WTC11 (cell line): ENCODE measurements around the gene SDF4. TPM values are rescaled to one million over a fixed set of nuclear protein-coding genes. Genes with fewer than 3 reads are reported as not detected.

ENCODE experiments used
- ATAC-seq: fragments of 200-7000 bp; cut with Tn5 transposase; 2 replicates; pipeline ENCODE4 v1.10.0; 2021; ENCODE audit warnings: mild to moderate bottlenecking, moderate library complexity
- CTCF ChIA-PET: fragments of 300-600 bp; sonication (Branson Sonifier 250); formaldehyde crosslinking; loops from one replicate; lab custom pipeline; 2021; ENCODE audit warnings: antibody characterized with exemption; lab: Charles Lee
- POLR2A ChIA-PET: fragments of 350-600 bp; sonication (Branson Sonifier 250); formaldehyde crosslinking; loops from one replicate; lab custom pipeline; 2021; ENCODE audit warnings: antibody characterized with exemption; lab: Charles Lee
- DNase-seq: peaks from one replicate; pipeline ENCODE4 v3.0.0; 2021; ENCODE audit warnings: low spot score
- H3K27ac Mint-ChIP-seq: 2 replicates; pipeline ENCODE4 v1.8.0; 2021; ENCODE audit warnings: mixed read lengths
- H3K27me3 Mint-ChIP-seq: 2 replicates; pipeline ENCODE4 v1.8.0; 2021; ENCODE audit warnings: low read depth, mild to moderate bottlenecking, moderate library complexity, mixed read lengths
- H3K36me3 Mint-ChIP-seq: 2 replicates; pipeline ENCODE4 v1.8.0; 2021; ENCODE audit warnings: mixed read lengths
- H3K4me1 Mint-ChIP-seq: 2 replicates; pipeline ENCODE4 v1.8.0; 2022; ENCODE audit warnings: mixed read lengths
- H3K4me3 Mint-ChIP-seq: 2 replicates; pipeline ENCODE4 v1.8.0; 2021; ENCODE audit warnings: mild to moderate bottlenecking, moderate library complexity, mixed read lengths
- H3K9me3 Mint-ChIP-seq: 2 replicates; pipeline ENCODE4 v1.8.0; 2021; ENCODE audit warnings: mixed read lengths
- ARID4B ChIP-seq: sonication (generic); formaldehyde crosslinking; IDR thresholded peaks from 2 replicates; pipeline ENCODE4 v1.8.0; 2023; ENCODE audit warnings: missing genetic modification reagents, mild to moderate bottlenecking, borderline replicate concordance
- CTCF ChIP-seq: fragments of 200-600 bp; IDR thresholded peaks from 2 replicates; pipeline ENCODE4 v1.8.0; 2022; ENCODE audit warnings: antibody characterized with exemption
- E2F1 ChIP-seq: sonication (generic); formaldehyde crosslinking; IDR thresholded peaks from 2 replicates; pipeline ENCODE4 v1.8.0; 2022; ENCODE audit warnings: mild to moderate bottlenecking, missing genetic modification reagents
- ETV6 ChIP-seq: sonication (generic); formaldehyde crosslinking; IDR thresholded peaks from 2 replicates; pipeline ENCODE4 v1.8.1; 2022; ENCODE audit warnings: mild to moderate bottlenecking, missing genetic modification reagents
- FOXK1 ChIP-seq: sonication (generic); formaldehyde crosslinking; IDR thresholded peaks from 2 replicates; pipeline ENCODE4 v1.8.0; 2022; ENCODE audit warnings: mild to moderate bottlenecking, moderate library complexity, missing genetic modification reagents
- FOXP1 ChIP-seq: sonication (generic); formaldehyde crosslinking; IDR thresholded peaks from 2 replicates; pipeline ENCODE4 v1.8.0; 2022; ENCODE audit warnings: missing genetic modification reagents, mild to moderate bottlenecking, moderate library complexity, borderline replicate concordance
- GTF2I ChIP-seq: fragments of 250-450 bp; sonication (Bioruptor Pico); conservative IDR thresholded peaks from 2 replicates; pipeline ENCODE4 v1.4.0; 2021; ENCODE audit warnings: mild to moderate bottlenecking
- KAT7 ChIP-seq: sonication (generic); formaldehyde crosslinking; IDR thresholded peaks from 2 replicates; pipeline ENCODE4 v1.8.1; 2023; ENCODE audit warnings: missing genetic modification reagents, mild to moderate bottlenecking, borderline replicate concordance
- MLX ChIP-seq: sonication (generic); formaldehyde crosslinking; IDR thresholded peaks from 2 replicates; pipeline ENCODE4 v1.8.1; 2023; ENCODE audit warnings: mild to moderate bottlenecking, missing genetic modification reagents, moderate library complexity
- MXD4 ChIP-seq: fragments of 250-450 bp; sonication (Bioruptor Pico); IDR thresholded peaks from 2 replicates; pipeline ENCODE4 v1.8.0; 2021; ENCODE audit warnings: mild to moderate bottlenecking, moderate library complexity, borderline replicate concordance
- NFATC4 ChIP-seq: fragments of 250-450 bp; sonication (Bioruptor Pico); IDR thresholded peaks from 2 replicates; pipeline ENCODE4 v1.9.0; 2021; ENCODE audit warnings: mild to moderate bottlenecking
- OVOL2 ChIP-seq: fragments of 250-450 bp; sonication (Bioruptor Pico); IDR thresholded peaks from 2 replicates; pipeline ENCODE4 v1.9.0; 2021; ENCODE audit warnings: mild to moderate bottlenecking, borderline replicate concordance
- SMAD4 ChIP-seq: sonication (generic); formaldehyde crosslinking; IDR thresholded peaks from 2 replicates; pipeline ENCODE4 v1.8.0; 2022; ENCODE audit warnings: mild to moderate bottlenecking, missing genetic modification reagents
- TCF7 ChIP-seq: sonication (generic); formaldehyde crosslinking; IDR thresholded peaks from 2 replicates; pipeline ENCODE4 v1.8.0; 2022; ENCODE audit warnings: mild to moderate bottlenecking, low read depth, missing genetic modification reagents, moderate library complexity
- ZBTB43 ChIP-seq: sonication (generic); formaldehyde crosslinking; IDR thresholded peaks from 2 replicates; pipeline ENCODE4 v1.8.1; 2023; ENCODE audit warnings: mild to moderate bottlenecking, missing genetic modification reagents
- ZNF281 ChIP-seq: sonication (generic); formaldehyde crosslinking; IDR thresholded peaks from 2 replicates; pipeline ENCODE4 v1.8.0; 2023; ENCODE audit warnings: mild to moderate bottlenecking, missing genetic modification reagents
- ZNF423 ChIP-seq: fragments of 250-450 bp; sonication (Bioruptor Pico); IDR thresholded peaks from 2 replicates; pipeline ENCODE4 v2.1.2; 2022; ENCODE audit warnings: mild to moderate bottlenecking, moderate library complexity
- total RNA-seq: library from RNA; stranded (reverse); gene quantifications from 3 replicates; pipeline ENCODE4 v1.2.3, GENCODE V29; 2021

Gene SDF4
- total RNA-seq, 1 experiment from 2014 or later = 101 TPM

GRCh38 chr1:1273209-1273511, 41.4 kb upstream of the SDF4 start:
- ChIA-PET POLR2A (interaction anchor here (0.6 to 1.4 kb wide), 3 partner anchors 15 to 227 kb away, joined by 3 to 5 read pairs (median 3); no protein-coding TSS in a partner anchor), CTCF (interaction anchor here (0.6 to 2.2 kb wide), 13 partner anchors 9 to 209 kb away, joined by 3 to 25 read pairs (median 4); no protein-coding TSS in a partner anchor)
- ATAC-seq (no peak), DNase-seq (peak; percentile 12)
- Mint-ChIP-seq H3K27ac (no peak overlapping the region; the same call in 1 of the 2 replicates), H3K27me3 (no peaks in the 10 kb centered on the region), H3K4me3 (peak overlapping the region; percentile 84), H3K36me3 (peaks cover 6% of the 10 kb centered on the region), H3K4me1 (peaks cover 23% of the 10 kb centered on the region), H3K9me3 (peaks cover 5% of the 10 kb centered on the region)
- no peak for TF ChIP-seq CTCF
- no peak for TF ChIP-seq ARID4B
- no peak for TF ChIP-seq ETV6 (CRISPR knock-in tag)
- TF ChIP-seq MXD4 (CRISPR knock-in tag) = no peak
- TF ChIP-seq KAT7 = no peak
- TF ChIP-seq TCF7 = no peak
- no peak for TF ChIP-seq ZNF281 (CRISPR knock-in tag)
- no peak for TF ChIP-seq NFATC4 (CRISPR knock-in tag)
- no peak for TF ChIP-seq OVOL2 (CRISPR knock-in tag)
- no peak for TF ChIP-seq SMAD4 (CRISPR knock-in tag)
- no peak for TF ChIP-seq MLX (CRISPR knock-in tag)
- no peak for TF ChIP-seq E2F1 (CRISPR knock-in tag)
- no peak for TF ChIP-seq ZNF423
- no peak for TF ChIP-seq GTF2I (CRISPR knock-in tag)
- no peak for TF ChIP-seq FOXP1 (CRISPR knock-in tag)
- TF ChIP-seq FOXK1 (CRISPR knock-in tag) = no peak
- TF ChIP-seq ZBTB43 (CRISPR knock-in tag) = no peak
